ENCODE data around the gene ACAD11.

GRCh38 chr3:132549169-132549568 lies 110.4 kb downstream of the ACAD11 start:
- no peak for TF ChIP-seq MAX (IDR thresholded peaks at IDR 0.05)
- TF ChIP-seq, protein P1, sequence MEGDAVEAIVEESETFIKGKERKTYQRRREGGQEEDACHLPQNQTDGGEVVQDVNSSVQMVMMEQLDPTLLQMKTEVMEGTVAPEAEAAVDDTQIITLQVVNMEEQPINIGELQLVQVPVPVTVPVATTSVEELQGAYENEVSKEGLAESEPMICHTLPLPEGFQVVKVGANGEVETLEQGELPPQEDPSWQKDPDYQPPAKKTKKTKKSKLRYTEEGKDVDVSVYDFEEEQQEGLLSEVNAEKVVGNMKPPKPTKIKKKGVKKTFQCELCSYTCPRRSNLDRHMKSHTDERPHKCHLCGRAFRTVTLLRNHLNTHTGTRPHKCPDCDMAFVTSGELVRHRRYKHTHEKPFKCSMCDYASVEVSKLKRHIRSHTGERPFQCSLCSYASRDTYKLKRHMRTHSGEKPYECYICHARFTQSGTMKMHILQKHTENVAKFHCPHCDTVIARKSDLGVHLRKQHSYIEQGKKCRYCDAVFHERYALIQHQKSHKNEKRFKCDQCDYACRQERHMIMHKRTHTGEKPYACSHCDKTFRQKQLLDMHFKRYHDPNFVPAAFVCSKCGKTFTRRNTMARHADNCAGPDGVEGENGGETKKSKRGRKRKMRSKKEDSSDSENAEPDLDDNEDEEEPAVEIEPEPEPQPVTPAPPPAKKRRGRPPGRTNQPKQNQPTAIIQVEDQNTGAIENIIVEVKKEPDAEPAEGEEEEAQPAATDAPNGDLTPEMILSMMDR (IDR thresholded peaks at IDR 0.05; ENCODE audit: low read depth, low read length, missing input control): no peak

All from liver (tissue), 2 donors.